TTC549 (cell line): ENCODE results near the gene TMEM9B.
"Not testable (repeated sequence)": the region's sequence is repeated elsewhere in the genome, so short reads cannot be mapped to it uniquely, and the experiment has no call there.

ENCODE experiments used
- FAIRE-seq: peaks from 2 replicates; lab custom pipeline; 2012; peaks lifted over from hg19 to GRCh38; lab: Jason Lieb, UNC

TMEM9B gene

DNA sequence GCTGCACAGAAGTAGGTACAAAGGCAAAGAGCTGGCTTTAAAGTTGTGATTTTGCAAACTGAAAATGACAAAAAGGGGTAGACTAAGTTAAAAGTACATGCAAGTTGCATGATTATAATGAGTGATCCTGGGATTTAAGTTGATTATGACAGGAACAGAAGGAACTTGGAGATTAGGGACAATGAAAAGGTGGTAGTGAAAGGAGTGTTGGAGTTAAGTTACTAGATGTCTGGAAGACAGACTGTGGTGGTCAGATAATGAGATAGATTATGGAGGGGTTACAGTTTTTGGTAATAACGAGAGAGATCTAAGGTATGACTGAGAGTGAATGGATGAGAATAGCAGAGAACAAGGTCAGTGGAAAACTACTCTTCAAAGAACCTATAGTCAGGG, 7.7 kb upstream of the TMEM9B start:
- no peak for FAIRE-seq

DNA sequence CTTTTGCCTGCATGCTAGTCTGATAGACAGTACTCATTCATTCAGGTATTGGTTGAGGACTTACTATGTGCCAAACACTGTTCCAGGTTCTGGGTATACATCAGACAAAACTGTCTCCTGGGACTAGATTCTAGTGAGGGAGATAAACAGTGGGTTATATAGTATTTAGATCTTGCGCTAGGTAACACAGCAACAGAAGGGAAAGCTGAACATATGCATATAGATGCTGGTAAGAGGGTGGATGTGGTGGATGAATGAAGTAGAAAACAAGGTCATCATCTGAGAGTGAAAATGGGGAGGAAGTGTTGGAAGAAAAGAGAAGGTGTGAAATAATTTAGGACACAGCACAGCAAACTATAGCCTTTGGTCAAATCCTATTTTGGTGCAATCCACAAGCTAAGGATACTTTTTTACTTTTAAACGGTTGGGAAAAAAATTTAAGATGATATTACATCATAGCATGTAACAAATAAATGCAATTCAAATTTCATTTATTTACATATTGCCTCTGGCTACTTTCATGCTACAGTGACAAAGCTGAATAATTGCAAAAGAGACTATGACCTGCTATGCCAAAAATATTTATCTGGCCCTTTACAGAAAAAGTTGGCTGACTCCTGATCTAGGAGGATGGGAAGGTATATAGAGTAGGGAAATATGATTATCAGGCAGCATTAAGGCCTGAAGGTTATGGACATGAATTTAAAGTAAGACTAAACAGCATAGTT, 7.1 kb upstream of the TMEM9B start:
- FAIRE-seq = no peak

DNA sequence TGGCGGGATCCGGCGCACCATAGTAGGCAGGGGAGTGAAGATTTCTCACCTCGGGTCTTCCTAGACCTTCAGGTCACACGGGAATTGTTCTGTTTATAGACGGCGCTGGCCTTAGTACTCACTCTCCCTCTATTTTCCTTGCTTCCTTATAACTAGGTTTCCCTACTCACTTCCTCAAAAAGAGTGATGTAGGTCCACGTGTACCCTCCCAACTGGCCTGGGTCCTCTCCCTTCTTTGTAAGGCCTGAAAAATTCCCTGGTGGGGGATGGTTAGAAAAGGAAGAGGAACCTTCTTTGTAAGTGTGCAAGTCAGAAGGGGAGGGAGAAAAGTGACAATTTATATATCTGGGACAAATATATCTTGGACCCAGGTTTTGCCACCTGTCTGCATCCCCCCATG, 2.9 kb upstream of the TMEM9B start:
- FAIRE-seq = no peak

DNA sequence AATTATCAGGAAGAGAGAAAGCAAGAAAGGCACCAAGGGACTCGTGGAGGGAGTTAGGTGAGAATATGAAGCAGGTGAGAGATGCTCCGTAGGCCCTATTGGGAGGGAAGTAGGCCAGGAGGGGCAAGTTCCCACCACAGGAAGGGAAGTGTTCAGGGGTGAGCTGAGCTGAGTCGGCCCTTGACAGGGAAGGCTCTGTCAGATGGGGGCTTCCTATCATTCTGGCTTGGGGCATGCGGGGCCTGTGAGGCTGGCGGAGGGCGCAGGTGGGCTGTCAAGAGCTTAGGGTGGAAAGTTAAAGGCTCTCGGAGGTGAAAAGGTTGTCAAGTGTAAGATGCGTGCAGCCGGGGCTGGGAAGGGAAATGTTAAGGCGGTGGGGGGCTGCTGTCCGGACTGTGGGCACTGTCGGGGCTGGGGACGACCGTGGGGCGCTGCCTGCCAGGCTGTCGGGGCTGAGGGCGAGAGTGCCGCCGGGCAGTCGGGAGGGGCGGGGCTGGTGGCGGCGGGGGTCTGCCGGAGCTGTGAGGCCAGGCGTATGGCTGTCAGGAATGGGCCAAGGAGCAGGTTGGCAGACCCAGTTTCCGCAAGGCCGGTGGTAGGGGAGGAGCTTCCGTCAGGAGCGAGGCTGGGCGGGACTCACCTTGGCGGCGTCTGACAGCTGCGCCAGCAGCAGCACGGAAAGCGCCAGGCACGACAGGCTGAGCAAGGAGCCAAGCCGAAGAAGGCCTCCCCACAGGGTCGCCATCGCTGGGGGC, 496 bp downstream of the TMEM9B start:
- FAIRE-seq = no peak

DNA sequence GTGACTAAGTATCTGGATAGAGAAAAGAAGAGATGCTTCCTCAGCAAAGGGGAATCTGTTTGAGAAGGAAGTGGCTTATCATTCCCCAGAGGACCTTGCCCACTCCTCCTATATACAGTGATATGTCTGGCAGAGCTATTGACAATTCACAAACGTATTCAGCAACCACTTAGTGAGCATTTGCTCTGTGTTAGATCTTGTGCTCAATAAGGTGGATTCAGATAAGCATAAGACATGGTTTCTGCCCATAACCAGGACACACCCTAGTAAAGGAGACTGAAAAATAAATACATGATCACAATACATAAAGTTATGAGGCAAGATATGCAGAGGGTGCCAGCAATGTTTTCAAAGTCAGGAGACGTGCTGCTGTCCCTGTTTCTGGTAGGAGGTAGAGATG, 1.4 kb downstream of the TMEM9B start:
- no peak for FAIRE-seq

DNA sequence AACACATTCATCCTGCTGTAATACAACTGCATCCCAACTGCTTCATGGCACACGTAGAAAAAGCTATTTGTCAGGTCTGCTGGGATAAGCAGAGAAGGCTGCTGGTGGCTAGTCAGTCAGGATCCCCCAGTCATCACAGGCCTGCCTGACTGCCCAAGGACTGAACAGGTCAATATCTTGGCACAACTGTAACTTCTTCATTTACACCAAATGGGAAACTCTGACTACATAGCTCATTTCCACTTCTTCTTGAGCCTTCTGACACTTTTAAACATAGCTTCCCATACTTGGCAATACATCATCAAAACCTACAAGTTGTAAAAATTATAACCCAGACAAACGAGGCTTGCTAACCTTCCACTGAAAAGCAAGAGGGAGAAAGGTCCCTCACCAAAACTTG, 2.8 kb downstream of the TMEM9B start:
- FAIRE-seq = no peak

DNA sequence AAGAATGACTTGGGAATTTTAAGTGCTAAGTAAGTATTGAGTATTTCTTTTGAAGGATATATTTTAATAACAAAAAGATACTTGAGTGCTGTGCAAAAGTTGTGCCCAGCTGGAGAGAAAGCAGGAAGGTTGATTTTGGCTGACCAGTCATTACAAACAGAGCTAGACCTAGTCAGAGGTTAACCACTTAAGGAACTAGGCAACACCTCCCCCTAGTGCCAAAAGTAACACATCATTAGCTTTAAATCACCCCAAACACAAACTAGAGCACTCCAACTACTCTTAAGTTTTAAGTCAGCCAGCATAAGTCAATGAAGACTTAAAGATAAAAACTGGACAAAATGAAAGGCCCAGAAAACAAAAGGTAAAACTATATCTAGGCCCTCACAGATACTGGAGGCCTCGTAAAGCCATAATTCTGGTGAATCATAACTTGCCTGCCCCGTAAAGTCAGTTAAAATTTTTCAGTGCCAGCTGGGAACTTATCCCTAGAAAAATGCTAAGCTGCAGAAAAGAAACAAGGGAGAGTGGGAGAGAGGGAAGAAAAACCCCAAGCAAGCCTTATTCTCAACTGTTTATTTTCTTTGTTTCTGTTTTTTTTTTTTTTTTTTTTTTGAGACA, 4.6 kb downstream of the TMEM9B start:
- peak; percentile 53 for FAIRE-seq

DNA sequence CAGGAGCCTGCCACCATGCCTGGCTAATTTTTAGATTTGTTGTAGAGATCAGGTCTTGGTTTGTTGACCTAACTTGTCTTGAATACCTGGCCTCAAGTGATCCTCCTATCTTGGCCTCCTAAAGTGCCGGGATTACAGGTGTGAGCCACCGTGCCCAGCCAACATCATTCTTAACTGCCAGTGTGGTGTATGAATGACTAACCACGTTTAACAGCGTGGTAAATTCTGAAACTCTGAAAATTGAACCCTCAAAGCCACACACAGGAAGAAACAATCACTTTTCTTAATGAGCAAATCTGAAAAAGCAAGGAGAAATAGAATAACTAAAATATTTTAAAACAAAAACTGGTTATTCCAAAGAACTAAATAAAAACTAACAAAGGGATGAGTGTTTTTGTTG, 7.4 kb downstream of the TMEM9B start:
- FAIRE-seq = no peak

DNA sequence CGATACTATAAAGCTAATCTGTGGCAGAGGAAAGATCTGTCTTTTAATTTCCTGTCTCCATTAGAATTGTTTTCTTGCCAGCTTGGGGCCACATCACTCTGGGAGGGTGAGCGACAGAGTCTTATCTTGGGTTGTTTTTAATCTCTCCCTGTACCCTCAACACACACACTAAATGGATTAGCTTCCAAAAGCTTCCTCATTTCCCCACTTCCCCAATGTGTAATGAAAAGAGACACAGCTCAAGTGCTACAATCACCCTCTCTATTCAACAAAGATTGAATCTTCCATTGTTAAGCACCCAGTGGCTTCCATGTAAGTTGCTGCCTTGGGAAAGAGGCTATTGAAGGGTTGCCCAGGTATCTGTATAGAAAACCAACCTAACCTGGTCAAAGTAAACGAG, 15.4 kb downstream of the TMEM9B start:
- FAIRE-seq = no peak

DNA sequence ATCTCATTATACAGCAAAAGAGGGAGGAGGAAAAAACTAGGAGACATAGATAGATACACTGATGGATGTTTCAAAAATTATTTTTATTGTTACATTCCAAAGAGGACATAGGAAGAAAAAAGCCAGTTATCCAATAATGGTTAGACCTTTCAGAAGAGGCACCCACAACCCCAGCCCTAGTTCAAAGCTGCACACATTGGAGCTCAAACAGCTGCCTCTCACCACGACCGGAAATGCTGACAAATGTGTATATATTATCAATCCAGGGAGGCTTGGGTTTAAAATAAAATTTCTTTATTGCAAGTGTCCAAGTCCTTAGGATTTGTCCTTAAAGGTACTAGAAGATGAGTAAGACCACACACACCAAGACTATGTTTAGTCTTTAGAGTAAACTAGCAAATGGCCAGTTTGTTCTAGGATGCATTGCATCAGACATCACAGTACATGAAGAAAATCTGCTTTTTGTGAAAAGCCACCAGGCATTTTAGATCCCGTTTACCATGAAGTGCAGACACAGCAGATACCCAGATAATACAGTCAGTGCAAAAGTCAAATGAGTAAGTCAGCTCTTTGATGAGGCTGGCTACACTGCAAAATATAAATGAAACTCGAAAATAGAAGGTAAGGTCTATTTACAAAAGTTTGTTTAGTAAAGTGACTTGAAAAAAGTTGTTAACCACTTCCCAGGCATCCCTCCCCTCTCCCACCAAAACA, 16.9 kb downstream of the TMEM9B start:
- FAIRE-seq = no peak

DNA sequence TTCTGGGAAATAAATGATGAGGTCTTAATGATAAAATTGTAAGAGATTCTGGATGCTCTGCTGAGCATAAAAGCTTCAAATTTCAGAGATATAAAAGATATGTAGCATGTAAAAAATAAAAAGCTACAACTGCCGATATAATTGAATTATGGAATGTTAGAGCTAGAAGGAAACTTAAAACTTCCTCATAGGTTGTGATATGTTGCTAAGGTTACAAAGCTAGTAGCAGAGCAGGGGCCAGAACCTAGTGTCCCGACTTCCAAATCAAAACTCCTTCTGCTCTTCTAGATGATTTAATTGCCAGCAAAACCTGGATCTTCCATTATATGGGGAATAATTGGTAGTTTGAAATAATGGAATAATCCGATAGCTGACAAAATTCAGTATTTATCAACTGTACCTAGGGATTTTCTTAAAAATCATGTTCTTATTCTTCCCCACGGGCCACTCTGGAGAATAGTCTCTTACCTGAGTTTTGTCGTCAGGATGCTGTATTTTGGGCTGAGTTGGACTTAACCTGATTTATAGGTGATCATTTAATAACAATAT, 21.6 kb downstream of the TMEM9B start, which contains the start of gene ASCL3:
ASCL3 (minus strand) TSS at position 499 of the 549 bp plus-strand sequence. CDS start 4,855 bp downstream, outside the sequence.
- no peak for FAIRE-seq

DNA sequence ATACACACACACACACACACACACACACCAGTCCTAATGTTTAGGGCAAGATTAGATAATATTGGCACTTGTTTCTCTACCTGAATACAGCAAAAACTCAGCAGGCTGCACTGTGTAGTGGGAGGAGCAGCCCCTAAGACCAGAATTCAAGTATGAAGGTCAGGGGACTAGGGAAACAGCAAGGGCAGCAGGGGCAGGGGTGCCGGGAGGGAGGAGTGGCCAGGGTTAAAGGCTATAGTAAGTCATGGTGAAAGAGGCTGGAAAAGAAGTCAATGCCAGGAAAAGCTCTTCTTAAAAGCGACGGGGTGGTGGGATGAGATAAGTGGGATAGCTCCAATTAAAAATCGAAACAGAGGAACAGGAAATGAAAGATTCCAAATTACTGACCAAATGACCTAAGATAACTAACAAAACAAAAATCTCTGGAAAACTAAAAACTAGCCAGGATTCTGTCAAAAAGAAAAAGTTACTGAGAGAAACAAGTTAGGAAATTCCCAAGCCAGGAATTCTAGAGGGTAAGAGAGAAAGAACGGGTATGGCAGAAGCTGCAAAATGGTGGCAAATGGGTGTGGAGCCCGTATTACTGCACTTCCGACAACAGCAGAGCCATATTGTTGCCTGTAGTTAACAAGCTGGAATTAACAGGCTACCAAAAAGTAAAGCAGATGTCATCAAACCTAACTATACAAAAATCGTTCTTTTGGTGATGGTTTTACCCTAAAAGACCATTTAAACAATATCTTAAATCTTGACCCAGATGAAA, 22.7 kb downstream of the TMEM9B start:
- no peak for FAIRE-seq

DNA sequence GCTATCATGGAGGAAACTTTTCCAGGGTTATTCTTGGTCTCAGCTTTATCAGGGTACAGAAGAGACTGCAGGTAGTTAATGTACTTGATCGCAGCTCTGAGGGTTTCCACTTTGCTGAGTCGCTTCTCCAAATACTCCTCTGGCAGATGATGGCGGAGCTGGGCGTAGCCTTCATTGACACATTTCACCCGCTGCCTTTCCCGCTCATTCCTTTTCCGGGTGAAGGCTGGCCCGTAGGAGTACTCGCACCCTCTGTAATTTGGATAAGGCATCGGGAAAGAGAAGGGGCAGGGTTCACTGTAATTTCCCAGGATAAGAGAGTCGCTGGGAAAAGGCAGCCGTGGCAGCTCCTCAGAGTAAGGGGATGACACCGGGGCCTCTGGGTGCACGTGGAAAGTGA, 26.6 kb downstream of the TMEM9B start:
- FAIRE-seq = no peak

DNA sequence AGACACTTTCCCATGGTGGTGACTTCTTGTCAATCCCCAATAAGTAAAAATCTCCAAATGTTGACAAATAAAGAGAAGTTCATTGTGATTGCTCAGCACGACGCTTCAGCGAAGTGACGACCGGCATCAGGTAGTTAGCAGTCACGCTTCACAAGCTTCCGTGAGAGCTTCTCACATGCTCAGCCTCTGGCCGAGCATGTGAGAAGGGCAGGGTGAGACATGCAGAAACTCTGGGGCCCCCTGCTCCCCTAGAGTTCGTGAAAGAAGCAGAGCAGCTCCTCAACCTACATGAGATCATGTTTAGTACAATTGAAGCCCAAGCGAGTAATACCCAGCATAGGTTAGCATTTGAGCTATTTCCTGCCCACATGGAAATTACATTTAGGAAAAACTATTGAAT, 27.1 kb downstream of the TMEM9B start:
- no peak for FAIRE-seq

DNA sequence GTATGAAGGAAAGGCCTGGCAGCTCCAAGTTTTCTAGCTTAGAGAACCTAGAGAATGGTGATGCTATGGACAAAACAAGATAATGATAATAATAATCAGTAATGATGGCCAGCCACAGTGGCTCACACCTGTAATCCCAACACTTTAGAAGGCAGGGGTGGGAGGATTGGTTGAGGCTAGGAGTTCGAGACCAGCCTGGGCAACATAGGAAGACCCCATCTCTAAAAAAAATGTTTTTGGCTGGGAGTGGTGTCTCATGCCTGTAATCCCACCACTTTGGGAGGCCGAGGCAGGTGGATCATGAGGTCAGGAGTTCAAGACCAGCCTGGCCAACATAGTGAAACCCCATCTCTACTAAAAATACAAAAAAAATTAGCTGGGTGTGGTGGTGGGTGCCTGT, 28.5 kb downstream of the TMEM9B start:
- FAIRE-seq = not testable (repeated sequence)

DNA sequence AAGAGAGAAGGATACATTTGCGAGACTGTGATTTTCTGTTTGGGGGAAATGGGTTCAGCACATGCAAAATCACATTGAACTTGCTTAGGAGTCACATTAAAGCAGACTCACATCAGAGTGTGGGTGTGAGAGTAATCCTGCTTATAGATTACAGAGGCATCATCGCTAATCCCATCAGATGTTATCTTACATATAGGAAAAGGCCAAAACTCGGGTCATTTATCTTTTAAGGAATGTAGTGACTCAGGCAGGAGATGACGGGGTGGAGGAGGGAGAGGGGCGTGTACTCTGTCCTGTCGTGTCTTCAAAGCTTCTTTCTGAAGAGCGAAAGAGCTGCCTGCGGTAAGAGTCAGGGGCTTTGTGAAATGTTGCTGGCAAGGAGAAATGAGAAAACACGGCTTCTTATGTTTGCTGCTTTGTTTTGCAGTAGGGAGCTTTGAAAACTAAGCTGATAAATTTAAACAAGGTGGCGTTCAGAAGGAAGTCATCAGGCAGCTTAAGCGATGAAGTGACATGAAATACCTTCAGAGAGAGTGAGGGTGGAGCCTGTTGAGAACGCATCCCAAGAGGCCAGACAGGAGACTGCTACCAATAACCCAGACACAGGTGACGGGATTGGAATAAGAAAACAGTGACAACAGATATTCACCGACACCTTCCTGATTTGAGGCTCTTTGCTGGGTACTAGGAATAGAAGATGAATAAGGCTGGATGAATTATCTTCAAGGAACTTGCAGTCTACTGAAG, 29.3 kb downstream of the TMEM9B start:
- FAIRE-seq = no peak

DNA sequence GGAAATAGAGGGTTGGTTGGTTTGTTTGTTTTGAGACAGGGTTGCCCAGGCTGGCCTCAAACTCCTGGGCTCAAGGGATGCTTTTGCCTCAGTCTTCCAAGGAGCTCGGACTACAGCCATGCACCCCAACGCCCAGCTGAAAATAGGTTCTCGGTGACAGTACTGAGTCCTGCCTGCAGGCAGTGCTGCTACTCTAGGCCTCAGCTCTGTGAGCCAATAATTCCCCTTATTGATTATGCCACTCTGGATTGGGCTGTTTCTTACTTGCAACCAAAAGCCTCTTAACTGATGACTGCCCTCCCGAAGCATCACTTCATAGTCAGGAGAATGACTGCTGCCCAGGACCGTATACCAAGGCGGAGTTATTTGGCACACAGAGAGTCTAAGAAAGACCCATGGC, 30.3 kb downstream of the TMEM9B start:
- no peak for FAIRE-seq

DNA sequence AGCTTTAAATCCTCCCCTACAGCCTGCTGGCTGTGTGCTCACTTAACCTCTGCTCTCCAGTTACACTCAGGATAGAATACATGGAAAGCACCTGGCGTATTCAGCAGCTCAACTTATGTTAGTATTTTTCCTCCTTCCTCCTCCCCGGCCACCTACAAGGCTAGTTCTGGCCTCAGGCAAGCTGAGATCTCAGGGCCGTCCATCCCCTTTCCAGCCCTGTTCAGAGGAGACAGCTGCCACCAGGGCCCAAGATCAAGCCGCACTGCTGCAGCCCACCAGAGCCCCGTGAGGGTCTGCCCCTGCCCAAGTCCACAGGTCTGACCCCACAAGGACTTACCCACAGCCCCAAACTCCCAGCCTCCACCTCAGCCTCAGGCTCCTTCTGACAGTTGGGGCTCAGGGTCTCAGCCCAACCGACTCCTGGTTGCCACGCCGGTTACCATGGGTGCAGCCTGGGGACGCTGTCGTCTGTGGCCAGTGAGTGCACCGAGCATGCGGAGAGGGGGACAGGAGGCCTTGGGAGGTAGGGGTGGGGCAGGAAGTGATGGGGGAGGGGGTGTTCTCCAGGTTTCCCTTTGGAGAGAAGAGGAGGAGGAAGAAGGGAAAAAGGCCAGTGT, 31.6 kb downstream of the TMEM9B start, which contains the start of gene C11orf16:
C11orf16 (minus strand) TSS at position 384 of the 617 bp plus-strand sequence. CDS start 639 bp downstream, outside the sequence.
- FAIRE-seq = no peak

DNA sequence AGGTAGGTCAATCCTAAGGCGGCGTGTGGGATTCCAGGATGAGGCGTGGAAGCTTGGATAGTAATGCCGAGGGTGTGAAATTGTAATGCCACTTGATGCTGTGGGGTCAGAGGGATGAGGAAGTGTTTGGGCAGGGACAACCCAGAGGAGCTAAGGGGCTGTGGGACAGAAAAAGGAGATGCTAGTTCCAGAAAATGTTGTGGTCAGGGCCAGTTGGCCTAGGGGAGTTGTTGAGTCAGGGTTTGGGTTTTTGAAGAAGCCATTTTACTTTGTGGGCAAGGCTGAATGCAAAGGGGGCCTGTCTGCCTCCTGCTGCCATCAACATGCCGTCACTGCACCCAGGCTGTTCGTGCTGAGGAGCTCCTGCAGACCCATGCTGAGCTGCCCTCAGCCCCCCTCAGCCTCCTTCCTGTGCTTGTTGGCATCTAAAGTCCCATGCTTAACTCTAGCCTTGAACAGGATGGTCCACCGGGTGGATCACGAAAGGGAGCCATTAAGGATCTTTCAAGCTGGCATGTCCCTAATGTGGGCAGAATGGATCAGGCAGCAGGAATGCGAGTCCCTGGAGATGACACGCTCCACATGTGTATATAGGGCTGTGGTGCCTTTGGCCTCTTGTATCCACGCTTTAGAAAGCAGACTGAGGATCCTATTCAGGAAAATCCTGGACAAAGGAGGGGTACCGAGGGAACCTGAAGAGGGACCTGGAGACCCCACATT, 33.6 kb downstream of the TMEM9B start:
- no peak for FAIRE-seq
